Measurements from ENCODE around the gene ANO6. TPM values are rescaled to one million over a fixed set of nuclear protein-coding genes. Genes with fewer than 3 reads are reported as not detected.
A peak's percentile ranks its signal among the peaks of the same experiment; 100 is the strongest.
"Not testable (repeated sequence)": the region's sequence is repeated elsewhere in the genome, so short reads cannot be mapped to it uniquely, and the experiment has no call there.

Gene ANO6
- total RNA-seq, 1 experiment from 2014 or later, result 20.4 TPM

GRCh38 chr12:45256721-45257120 lies 40.8 kb downstream of the ANO6 start:
- no peak for DNase-seq
- H3K27me3 ChIP-seq, result no peaks in the 10 kb centered on the region
- H3K36me3 ChIP-seq, result no peaks in the 10 kb centered on the region
- no peak overlapping the region for H3K4me3 ChIP-seq
- H3K9me3 ChIP-seq, result no peaks in the 10 kb centered on the region

- Histone ChIP-seq H3K27me3 (no peaks in the 10 kb centered on the region), H3K9me3 (no peaks in the 10 kb centered on the region), H3K36me3 (no peaks in the 10 kb centered on the region), H3K4me3 (no peak overlapping the region)
- no peak for DNase-seq
Observed at GRCh38 chr12:45257185-45257930, 41.5 kb downstream of the ANO6 start.

DNA sequence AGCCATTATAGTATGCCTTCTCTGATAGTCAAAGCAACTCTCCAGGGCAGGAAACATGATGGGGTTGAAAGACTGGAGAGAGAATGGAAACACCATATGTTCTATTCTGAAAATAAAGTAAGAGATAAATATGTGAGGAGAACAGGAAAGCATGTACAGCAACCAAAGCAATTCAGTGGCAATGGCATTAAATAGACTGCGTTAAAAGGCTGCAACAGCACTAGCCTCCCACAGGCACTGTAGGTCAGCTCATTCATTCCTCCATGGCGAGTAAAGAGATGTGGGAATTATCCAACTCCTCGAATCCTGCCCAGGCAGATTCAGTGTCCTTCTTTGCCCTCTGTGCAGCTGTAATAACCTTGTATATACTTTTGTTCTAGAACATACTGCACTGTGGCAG lies 43.8 kb downstream of the ANO6 start:
- Histone ChIP-seq H3K9me3 (no peaks in the 10 kb centered on the region), H3K4me3 (no peak overlapping the region), H3K36me3 (no peaks in the 10 kb centered on the region), H3K27me3 (no peaks in the 10 kb centered on the region)
- no peak for DNase-seq

DNA sequence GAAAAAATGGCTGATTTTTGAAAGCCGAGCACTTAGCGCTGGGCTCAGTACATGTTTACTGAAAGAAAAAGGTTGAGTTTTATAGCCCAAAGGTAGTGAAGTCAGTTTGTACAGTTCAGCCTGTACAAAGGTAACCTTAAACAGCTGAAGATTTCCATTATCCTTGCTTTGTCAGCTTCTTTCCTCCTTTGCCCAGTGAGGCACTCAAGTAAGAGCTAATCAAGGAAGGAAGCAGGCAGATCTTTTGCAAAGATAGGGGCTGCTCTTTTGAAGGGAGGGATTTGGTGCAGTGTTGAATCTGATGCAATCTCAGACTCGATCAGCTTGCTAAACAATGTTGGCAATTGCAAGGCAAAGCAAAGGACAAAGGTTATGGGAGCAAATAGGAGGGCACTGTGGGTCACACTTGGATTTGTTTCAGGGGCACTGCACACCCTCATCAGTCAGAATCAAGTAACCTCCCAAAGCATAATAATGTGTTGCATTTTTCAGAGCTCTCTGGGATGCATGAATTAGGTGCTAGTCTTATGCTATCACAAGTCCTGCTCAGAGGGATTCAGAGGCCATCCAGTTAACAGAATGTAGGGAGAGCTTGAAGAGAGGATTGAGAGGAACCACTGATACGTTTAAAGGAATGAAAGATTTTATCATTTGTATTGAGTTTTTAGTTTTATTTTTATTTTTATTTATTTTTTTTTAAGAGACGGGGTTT lies 44.4 kb downstream of the ANO6 start:
- Histone ChIP-seq H3K9me3 (no peaks in the 10 kb centered on the region), H3K4me3 (no peak overlapping the region), H3K27me3 (no peaks in the 10 kb centered on the region), H3K36me3 (no peaks in the 10 kb centered on the region)
- DNase-seq, result no peak

DNA sequence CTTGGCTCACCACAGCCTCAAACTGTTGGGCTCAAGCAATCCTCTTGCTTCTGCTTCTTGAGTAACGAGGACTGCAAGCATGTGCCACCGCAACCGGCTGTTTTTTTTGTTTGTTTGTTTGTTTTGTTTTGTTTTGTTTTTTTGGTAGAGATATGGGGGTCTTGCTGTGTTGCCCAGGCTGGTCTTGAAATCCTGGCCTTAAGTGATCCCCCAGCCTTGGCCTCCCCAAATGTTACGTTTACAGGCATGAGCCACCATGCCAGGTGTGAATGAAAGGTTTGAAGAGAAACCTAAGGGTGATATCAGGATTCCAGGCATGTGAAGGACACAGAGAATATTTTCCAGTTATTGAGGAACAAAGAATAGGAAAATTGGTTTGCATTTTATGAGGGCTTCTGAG lies 45.0 kb downstream of the ANO6 start:
- Histone ChIP-seq H3K9me3 (no peaks in the 10 kb centered on the region), H3K36me3 (no peaks in the 10 kb centered on the region), H3K27me3 (no peaks in the 10 kb centered on the region), H3K4me3 (no peak overlapping the region)
- DNase-seq, result no peak

DNA sequence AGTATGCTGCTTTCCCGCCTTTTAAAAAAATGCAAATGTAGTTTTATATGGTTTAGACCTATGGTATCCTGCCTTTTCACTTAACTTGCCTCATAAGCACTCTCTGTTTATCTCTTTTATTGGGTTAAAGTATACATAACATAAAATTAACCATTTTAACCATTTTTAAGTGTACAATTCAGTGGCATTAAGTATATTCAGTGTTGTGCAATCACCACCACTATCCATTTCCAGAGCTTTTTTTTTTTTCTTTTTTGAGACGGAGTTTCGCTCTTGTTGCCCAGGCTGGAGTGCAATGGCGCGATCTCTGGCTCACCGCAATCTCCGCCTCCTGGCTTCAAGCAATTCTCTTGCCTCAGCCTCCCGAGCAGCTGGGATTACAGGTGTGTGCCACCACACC lies 46.3 kb downstream of the ANO6 start:
- H3K9me3 ChIP-seq, H3K27me3 ChIP-seq: not testable (repeated sequence)

GRCh38 chr12:45263587-45263986 lies 47.7 kb downstream of the ANO6 start:
- Histone ChIP-seq H3K9me3 (no peaks in the 10 kb centered on the region), H3K4me3 (no peak overlapping the region), H3K27me3 (no peaks in the 10 kb centered on the region), H3K36me3 (no peaks in the 10 kb centered on the region)
- DNase-seq, result no peak

More for the DNA sequence above, 46.3 kb downstream of the ANO6 start:
- DNase-seq, H3K36me3 ChIP-seq, H3K4me3 ChIP-seq: not testable (repeated sequence)

- Histone ChIP-seq H3K27me3 (no peaks in the 10 kb centered on the region), H3K4me3 (no peak overlapping the region), H3K9me3 (no peaks in the 10 kb centered on the region), H3K36me3 (no peaks in the 10 kb centered on the region)
- DNase-seq, result peak; percentile 62
Observed at GRCh38 chr12:45268672-45269411, 52.9 kb downstream of the ANO6 start.

DNA sequence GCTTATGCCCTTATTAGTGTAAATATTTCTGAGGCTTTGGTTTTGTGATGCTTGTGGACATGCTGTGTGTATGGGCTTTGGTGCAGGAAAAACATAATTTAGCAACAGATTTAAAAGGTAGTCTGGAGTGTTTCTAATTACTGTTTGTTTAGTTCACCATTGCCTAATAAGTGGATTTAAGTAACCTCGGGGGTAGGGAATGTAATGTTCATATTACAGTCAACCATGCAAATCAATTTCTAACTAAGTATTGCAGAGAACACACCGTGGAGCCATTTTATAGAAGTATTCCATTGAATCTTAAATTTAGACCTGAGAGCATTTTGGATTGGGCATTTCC lies 53.5 kb downstream of the ANO6 start:
- Histone ChIP-seq H3K9me3 (no peaks in the 10 kb centered on the region), H3K4me3 (no peak overlapping the region), H3K27me3 (no peaks in the 10 kb centered on the region), H3K36me3 (no peaks in the 10 kb centered on the region)
- no peak for DNase-seq

- no peaks in the 10 kb centered on the region for H3K27me3 ChIP-seq
- DNase-seq, result no peak
- no peak overlapping the region for H3K4me3 ChIP-seq
Observed at GRCh38 chr12:45270951-45271350, 55.1 kb downstream of the ANO6 start.

DNA sequence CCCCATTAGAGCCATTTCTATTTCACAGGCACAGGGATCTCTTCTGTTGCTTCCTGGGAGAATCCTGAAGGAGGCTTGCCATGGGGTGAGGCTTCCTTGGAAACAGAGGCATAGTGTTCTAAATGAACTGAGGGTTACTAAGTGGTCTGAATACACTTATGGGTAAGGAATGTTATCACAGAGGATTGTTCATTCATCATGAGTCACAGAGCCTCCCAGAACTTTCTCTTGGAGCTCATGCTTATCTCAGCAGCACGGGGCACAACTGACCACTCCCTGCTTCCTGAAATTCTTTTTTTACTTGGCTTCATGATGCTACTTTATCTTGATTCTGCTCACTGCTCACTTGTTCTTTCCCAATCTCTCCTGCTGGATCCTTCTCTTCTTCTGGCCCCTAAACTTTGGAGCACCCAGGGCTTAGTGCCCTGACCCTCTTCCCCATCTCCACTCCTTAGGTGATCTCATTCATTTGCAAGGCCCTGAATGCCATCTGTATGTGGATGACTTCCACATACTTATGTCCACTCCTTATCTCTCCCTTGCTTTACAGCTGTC lies 57.9 kb downstream of the ANO6 start:
- Histone ChIP-seq H3K27me3 (no peaks in the 10 kb centered on the region), H3K36me3 (no peaks in the 10 kb centered on the region), H3K9me3 (no peaks in the 10 kb centered on the region), H3K4me3 (no peak overlapping the region)
- peak; percentile 63 for DNase-seq

More at GRCh38 chr12:45270951-45271350, 55.1 kb downstream of the ANO6 start:
- Histone ChIP-seq H3K9me3 (no peaks in the 10 kb centered on the region), H3K36me3 (no peaks in the 10 kb centered on the region)

DNA sequence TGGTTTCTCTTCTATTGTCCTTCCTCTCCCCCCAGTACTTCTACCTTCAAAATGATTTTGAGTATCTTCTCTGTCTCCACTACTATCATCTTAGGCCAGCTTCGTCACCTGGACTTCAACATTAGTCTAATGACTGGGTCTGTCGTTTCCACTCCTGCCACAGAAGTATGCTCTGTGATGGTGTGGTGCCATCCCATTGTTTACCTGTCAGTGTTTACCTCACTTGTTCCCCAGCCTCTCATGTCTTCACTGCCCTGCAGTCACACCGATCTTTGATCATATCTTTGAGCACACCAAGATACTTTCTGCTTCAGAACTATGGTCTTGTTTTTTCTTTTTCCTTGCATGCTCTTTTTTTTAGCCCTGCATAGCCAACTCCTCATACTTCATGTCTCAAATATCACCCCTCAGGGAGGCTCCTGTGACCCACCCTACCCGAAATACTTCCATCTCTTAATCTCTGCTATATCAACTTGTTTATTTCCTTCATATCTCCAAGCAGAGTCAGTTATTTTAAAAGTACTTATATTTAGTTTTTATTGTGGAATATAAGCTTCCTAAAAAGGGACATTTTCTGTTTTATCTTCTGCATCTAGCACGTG lies 60.4 kb downstream of the ANO6 start:
- Histone ChIP-seq H3K27me3 (no peaks in the 10 kb centered on the region), H3K4me3 (no peak overlapping the region), H3K36me3 (no peaks in the 10 kb centered on the region), H3K9me3 (no peaks in the 10 kb centered on the region)
- DNase-seq, result no peak

DNA sequence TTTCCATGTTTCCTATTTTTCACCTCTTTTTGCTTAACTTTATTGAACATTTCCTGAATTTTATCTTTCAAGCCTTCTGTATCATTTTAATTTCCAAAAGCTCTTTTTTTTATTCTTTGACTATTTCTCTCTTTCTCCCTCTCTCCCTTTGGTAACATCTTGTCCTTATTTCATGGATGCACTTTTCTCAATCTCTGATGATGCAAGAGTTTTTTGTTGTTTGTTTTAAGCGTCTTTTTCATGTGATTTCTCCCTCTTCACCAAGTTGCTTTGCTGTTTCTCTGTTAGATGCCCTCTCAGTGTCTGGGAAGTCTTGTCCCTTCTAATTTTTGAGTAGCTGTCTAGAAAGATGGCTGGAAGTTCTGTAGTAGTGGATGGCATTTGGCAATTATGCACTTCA lies 62.6 kb downstream of the ANO6 start:
- no peak overlapping the region for H3K4me3 ChIP-seq
- no peaks in the 10 kb centered on the region for H3K27me3 ChIP-seq
- no peak for DNase-seq
- H3K9me3 ChIP-seq, result no peaks in the 10 kb centered on the region
- no peaks in the 10 kb centered on the region for H3K36me3 ChIP-seq

DNA sequence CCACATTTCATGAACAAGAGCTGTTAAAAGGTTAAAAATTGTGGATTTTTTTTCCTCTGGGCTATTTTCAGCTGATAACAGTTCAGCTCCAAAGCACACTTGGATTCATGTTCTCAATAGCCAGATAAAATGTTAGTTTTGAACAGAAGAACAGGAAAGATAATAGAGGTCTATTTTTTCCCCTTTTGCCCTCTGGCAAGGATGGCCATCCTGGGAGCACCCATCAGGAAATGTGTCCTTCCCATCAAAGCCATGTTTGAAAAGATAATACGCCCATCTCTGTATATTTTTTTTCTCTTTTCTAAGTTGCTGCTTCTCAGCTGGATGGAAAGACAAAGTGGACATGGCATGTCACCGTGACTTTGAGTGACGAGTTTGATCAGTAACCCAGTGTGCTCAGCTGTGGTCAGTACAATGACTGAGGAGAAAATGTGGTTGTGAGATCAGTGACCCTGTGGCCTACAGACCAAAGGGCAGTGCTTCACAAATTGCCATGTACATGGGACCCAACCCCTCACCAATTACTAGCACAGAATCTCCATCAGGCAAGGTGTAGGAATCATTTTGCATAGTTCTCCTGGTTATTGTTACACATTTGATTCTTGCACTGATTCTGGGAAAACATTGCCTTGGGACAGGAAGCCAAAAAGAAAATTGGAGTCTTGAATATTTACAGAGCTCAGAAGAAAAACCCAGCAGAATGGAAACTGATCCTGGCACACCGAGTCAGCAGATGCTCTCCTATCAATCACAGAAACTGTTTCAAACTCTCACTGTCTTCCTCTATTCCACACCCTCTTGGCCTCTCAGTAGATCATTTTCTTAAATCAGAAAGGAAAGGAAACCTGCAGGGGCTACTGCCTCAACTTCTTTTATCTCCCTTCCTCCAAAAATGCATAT lies 64.3 kb downstream of the ANO6 start:
- no peak for DNase-seq
- Histone ChIP-seq H3K4me3 (no peak overlapping the region), H3K9me3 (no peaks in the 10 kb centered on the region), H3K36me3 (no peaks in the 10 kb centered on the region), H3K27me3 (no peaks in the 10 kb centered on the region)

DNA sequence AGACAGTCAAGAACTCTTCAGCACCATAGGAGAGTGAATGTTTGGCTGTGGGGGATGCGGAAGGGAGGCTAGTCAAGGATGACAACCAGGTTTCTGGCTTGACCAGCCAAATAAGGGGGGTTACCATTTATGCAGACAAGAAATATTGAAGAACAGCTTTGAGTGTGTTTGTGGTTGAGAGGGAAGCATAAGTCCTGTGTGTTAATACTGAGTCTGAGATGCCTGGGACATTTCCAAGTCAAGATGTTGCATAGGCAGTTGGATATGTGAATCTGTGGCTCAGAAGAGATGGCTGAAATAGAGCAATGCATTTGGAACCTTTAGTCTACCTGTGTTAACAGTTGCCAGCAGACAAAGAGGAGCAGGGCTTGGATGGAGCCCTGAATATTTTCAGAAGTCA lies 66.1 kb downstream of the ANO6 start:
- Histone ChIP-seq H3K4me3 (no peak overlapping the region), H3K27me3 (no peaks in the 10 kb centered on the region), H3K36me3 (no peaks in the 10 kb centered on the region), H3K9me3 (no peaks in the 10 kb centered on the region)
- no peak for DNase-seq

DNA sequence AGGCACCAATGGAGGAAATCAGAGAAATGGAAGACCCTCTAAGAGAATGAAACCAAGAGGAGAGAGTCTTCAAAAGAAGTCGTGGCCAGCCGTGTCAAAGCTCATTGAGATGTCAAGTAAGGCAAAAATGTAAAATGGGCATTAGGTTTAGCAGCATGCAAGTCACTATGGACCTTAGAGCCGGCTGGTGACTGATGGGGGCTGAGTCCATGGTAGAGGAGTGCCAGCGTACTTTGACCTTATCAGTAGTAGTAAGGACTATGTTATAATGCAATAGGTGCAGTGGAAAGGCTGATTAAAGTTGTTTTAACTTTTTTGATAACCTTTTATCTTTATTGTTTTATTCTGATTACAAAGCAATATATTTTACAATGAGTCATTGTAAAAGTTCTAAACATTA lies 66.5 kb downstream of the ANO6 start:
- DNase-seq, result no peak
- Histone ChIP-seq H3K27me3 (no peaks in the 10 kb centered on the region), H3K36me3 (no peaks in the 10 kb centered on the region), H3K9me3 (no peaks in the 10 kb centered on the region), H3K4me3 (no peak overlapping the region)
